GM23338 (cell line): Measurements from ENCODE around the gene DERA. TPM values are rescaled to one million over a fixed set of nuclear protein-coding genes. Genes with fewer than 3 reads are reported as not detected.

Experiments
- ATAC-seq: fragments of 200-7000 bp; cut with Tn5 transposase; 3 replicates; pipeline ENCODE4 v1.9.1; 2020
- DNase-seq: peaks from one replicate; pipeline ENCODE4 v3.0.0-alpha.2; 2015; ENCODE audit warnings: low spot score
- H2AFZ ChIP-seq: fragments of 200-600 bp; sonication (generic); 2 replicates; pipeline ENCODE4 v1.8.0; 2016; ENCODE audit warnings: antibody characterized with exemption, mild to moderate bottlenecking, moderate library complexity
- H3F3A ChIP-seq: fragments of 200-600 bp; sonication (generic); replicated peaks from 2 replicates; pipeline ENCODE4 v1.8.0; 2017; ENCODE audit warnings: antibody characterized with exemption, mixed run types, low read depth
- H3K27ac ChIP-seq: fragments of 200-600 bp; sonication (generic); 2 replicates; pipeline ENCODE4 v1.6.1; 2016; ENCODE audit warnings: low read depth
- H3K27me3 ChIP-seq: fragments of 200-600 bp; sonication (generic); 2 replicates; pipeline ENCODE4 v1.8.0; 2016; ENCODE audit warnings: mild to moderate bottlenecking, mixed run types, moderate library complexity; ENCODE audit not compliant: insufficient read depth
- H3K36me3 ChIP-seq: fragments of 200-600 bp; sonication (generic); 2 replicates; pipeline ENCODE4 v1.8.0; 2016; ENCODE audit warnings: mild to moderate bottlenecking; ENCODE audit not compliant: insufficient read depth
- H3K4me1 ChIP-seq: fragments of 200-600 bp; sonication (generic); 2 replicates; pipeline ENCODE4 v1.8.0; 2016; ENCODE audit warnings: mild to moderate bottlenecking, moderate library complexity; ENCODE audit not compliant: insufficient read depth
- H3K4me2 ChIP-seq: fragments of 200-600 bp; sonication (generic); 2 replicates; pipeline ENCODE4 v1.7.1; 2017; ENCODE audit warnings: mixed run types
- H3K4me3 ChIP-seq: fragments of 200-600 bp; sonication (generic); 2 replicates; pipeline ENCODE4 v1.6.1; 2016; ENCODE audit warnings: mixed run types
- H3K79me2 ChIP-seq: fragments of 200-600 bp; sonication (generic); replicated peaks from 2 replicates; pipeline ENCODE4 v1.8.0; 2017; ENCODE audit warnings: mild to moderate bottlenecking; ENCODE audit not compliant: insufficient read depth
- H3K9me2 ChIP-seq: fragments of 200-600 bp; sonication (generic); 2 replicates; pipeline ENCODE4 v1.8.0; 2017; ENCODE audit not compliant: insufficient read depth
- H4K20me1 ChIP-seq: fragments of 200-600 bp; sonication (generic); replicated peaks from 2 replicates; pipeline ENCODE4 v1.8.0; 2017; ENCODE audit warnings: mild to moderate bottlenecking; ENCODE audit not compliant: insufficient read depth
- H3K27ac Mint-ChIP-seq: 2 replicates; pipeline ENCODE4 v1.8.0; 2020; ENCODE audit warnings: inconsistent platforms, mild to moderate bottlenecking, moderate library complexity, mixed read lengths
- H3K27me3 Mint-ChIP-seq: 3 replicates; pipeline ENCODE4 v1.8.0; 2022; ENCODE audit warnings: low read depth, mild to moderate bottlenecking, moderate library complexity, mixed read lengths, inconsistent platforms; ENCODE audit not compliant: insufficient read depth, poor library complexity
- H3K36me3 Mint-ChIP-seq: 3 replicates; pipeline ENCODE4 v1.8.0; 2021; ENCODE audit warnings: low read depth, mild to moderate bottlenecking, inconsistent platforms, moderate library complexity, mixed read lengths
- H3K4me1 Mint-ChIP-seq: 3 replicates; pipeline ENCODE4 v1.8.0; 2020; ENCODE audit warnings: mild to moderate bottlenecking, inconsistent platforms, mixed read lengths
- H3K4me3 Mint-ChIP-seq: 3 replicates; pipeline ENCODE4 v1.8.0; 2021; ENCODE audit warnings: moderate library complexity, mild to moderate bottlenecking, inconsistent platforms, mixed read lengths
- H3K9me3 Mint-ChIP-seq: 3 replicates; pipeline ENCODE4 v1.8.0; 2020; ENCODE audit warnings: moderate library complexity, mild to moderate bottlenecking, inconsistent platforms, mixed read lengths
- CREB1 ChIP-seq: fragments of 250-450 bp; sonication (Bioruptor Pico); IDR thresholded peaks from 2 replicates; pipeline ENCODE4 v1.5.0; 2020; ENCODE audit warnings: low read depth, mild to moderate bottlenecking, moderate library complexity
- EZH2 ChIP-seq: fragments of 200-600 bp; sonication (generic); IDR thresholded peaks from one replicate; pipeline ENCODE4 v1.8.0; 2017; ENCODE audit warnings: antibody characterized with exemption, mild to moderate bottlenecking, low read depth; ENCODE audit not compliant: unreplicated experiment
- EZH2phosphoT487 ChIP-seq: fragments of 200-600 bp; sonication (generic); IDR thresholded peaks from one replicate; pipeline ENCODE4 v1.8.1; 2018; ENCODE audit warnings: antibody characterized with exemption; ENCODE audit not compliant: unreplicated experiment
- JUNB ChIP-seq: IDR thresholded peaks from one replicate; pipeline ENCODE4 v1.6.1; 2016; ENCODE audit warnings: antibody characterized with exemption; ENCODE audit not compliant: unreplicated experiment
- NANOG ChIP-seq: IDR thresholded peaks from 2 replicates; pipeline ENCODE4 v1.6.1; 2016; ENCODE audit warnings: antibody characterized with exemption, borderline replicate concordance
- POLR2AphosphoS5 ChIP-seq: IDR thresholded peaks from 2 replicates; pipeline ENCODE4 v1.6.1; 2016; ENCODE audit warnings: antibody characterized with exemption, low read depth
- REST ChIP-seq: IDR thresholded peaks from one replicate; pipeline ENCODE4 v1.6.1; 2018; ENCODE audit warnings: antibody characterized with exemption; ENCODE audit not compliant: unreplicated experiment
- STAT1 ChIP-seq: IDR thresholded peaks from one replicate; pipeline ENCODE4 v1.6.1; 2016; ENCODE audit warnings: antibody characterized with exemption; ENCODE audit not compliant: unreplicated experiment
- ZNF114 ChIP-seq: fragments of 250-450 bp; sonication (Bioruptor Pico); IDR thresholded peaks from 2 replicates; pipeline ENCODE4 v1.5.0; 2020; ENCODE audit warnings: mild to moderate bottlenecking, moderate library complexity
- ZNF331 ChIP-seq: fragments of 250-450 bp; sonication (Bioruptor Pico); IDR thresholded peaks from 2 replicates; pipeline ENCODE4 v1.5.0; 2020; ENCODE audit warnings: low read depth, mild to moderate bottlenecking, moderate library complexity
- ZNF462 ChIP-seq: fragments of 250-450 bp; sonication (Bioruptor Pico); IDR thresholded peaks from 2 replicates; pipeline ENCODE4 v1.5.0; 2020; ENCODE audit warnings: mild to moderate bottlenecking, moderate library complexity
- polyA plus RNA-seq: library from polyadenylated mRNA; unstranded; fragments of >200 nt; fragmentation: Nextera tagmentation; extraction: Ambion mirVana; gene quantifications from 2 replicates; pipeline ENCODE4 v1.2.1, GENCODE V29; 2016
- total RNA-seq: library from RNA; depleted of rRNA; stranded (reverse); fragments of >200 nt; shearing (Covaris generic); gene quantifications from 2 replicates; pipeline ENCODE4 v1.2.3, GENCODE V29; 2014
- TF ChIP-seq, protein P1 (sequence below): IDR thresholded peaks from 2 replicates; pipeline ENCODE4 v1.6.1; 2016; ENCODE audit warnings: antibody characterized with exemption
- TF ChIP-seq, protein P2 (sequence below), 2 experiments: fragments of 200-600 bp in 1 of 2; sonication (generic) in 1 of 2; conservative IDR thresholded peaks; 2 replicates each; pipeline versions ENCODE4 v1.5.1 to v1.6.1; 2016 to 2017; ENCODE audit warnings: antibody characterized with exemption in 2 of 2, low read depth in 2 of 2, mild to moderate bottlenecking in 2 of 2, moderate library complexity in 1 of 2

The DERA gene
- total and polyA plus RNA-seq, 2 experiments from 2014 or later, result 20.4 to 27.3 TPM

GRCh38 chr12:16006752-16007151, 95.6 kb downstream of the DERA start:
- no peak for TF ChIP-seq EZH2phosphoT487
- TF ChIP-seq REST, result no peak
- TF ChIP-seq JUNB, result no peak
- TF ChIP-seq POLR2AphosphoS5, result no peak
- TF ChIP-seq CREB1 (CRISPR knock-in tag), result no peak
- TF ChIP-seq ZNF462 (CRISPR knock-in tag), result no peak
- TF ChIP-seq, protein P1, sequence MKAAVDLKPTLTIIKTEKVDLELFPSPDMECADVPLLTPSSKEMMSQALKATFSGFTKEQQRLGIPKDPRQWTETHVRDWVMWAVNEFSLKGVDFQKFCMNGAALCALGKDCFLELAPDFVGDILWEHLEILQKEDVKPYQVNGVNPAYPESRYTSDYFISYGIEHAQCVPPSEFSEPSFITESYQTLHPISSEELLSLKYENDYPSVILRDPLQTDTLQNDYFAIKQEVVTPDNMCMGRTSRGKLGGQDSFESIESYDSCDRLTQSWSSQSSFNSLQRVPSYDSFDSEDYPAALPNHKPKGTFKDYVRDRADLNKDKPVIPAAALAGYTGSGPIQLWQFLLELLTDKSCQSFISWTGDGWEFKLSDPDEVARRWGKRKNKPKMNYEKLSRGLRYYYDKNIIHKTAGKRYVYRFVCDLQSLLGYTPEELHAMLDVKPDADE, result no peak
- TF ChIP-seq NANOG, result no peak
- TF ChIP-seq STAT1, result no peak
- TF ChIP-seq EZH2, result no peak
- no peak for TF ChIP-seq ZNF114
- TF ChIP-seq ZNF331 (CRISPR knock-in tag), result no peak
- TF ChIP-seq, protein P2, sequence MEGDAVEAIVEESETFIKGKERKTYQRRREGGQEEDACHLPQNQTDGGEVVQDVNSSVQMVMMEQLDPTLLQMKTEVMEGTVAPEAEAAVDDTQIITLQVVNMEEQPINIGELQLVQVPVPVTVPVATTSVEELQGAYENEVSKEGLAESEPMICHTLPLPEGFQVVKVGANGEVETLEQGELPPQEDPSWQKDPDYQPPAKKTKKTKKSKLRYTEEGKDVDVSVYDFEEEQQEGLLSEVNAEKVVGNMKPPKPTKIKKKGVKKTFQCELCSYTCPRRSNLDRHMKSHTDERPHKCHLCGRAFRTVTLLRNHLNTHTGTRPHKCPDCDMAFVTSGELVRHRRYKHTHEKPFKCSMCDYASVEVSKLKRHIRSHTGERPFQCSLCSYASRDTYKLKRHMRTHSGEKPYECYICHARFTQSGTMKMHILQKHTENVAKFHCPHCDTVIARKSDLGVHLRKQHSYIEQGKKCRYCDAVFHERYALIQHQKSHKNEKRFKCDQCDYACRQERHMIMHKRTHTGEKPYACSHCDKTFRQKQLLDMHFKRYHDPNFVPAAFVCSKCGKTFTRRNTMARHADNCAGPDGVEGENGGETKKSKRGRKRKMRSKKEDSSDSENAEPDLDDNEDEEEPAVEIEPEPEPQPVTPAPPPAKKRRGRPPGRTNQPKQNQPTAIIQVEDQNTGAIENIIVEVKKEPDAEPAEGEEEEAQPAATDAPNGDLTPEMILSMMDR (conservative IDR thresholded peaks at IDR 0.05; ENCODE audit: low read depth in 2 of 2), result no peak
- H3K27ac ChIP-seq, result no peak overlapping the region
- no peak for ATAC-seq

More at GRCh38 chr12:16006752-16007151, 95.6 kb downstream of the DERA start:
- H3K4me1 ChIP-seq, result no peaks in the 10 kb centered on the region
- Mint-ChIP-seq H3K27me3 (peaks cover 8% of the 10 kb centered on the region), H3K9me3 (no peaks in the 10 kb centered on the region), H3K4me3 (no peak overlapping the region), H3K4me1 (no peaks in the 10 kb centered on the region), H3K27ac (no peak overlapping the region), H3K36me3 (no peaks in the 10 kb centered on the region)
- no peaks in the 10 kb centered on the region for H3K27me3 ChIP-seq
- H3F3A ChIP-seq, result no peaks in the 10 kb centered on the region
- H2AFZ ChIP-seq, result no peak overlapping the region
- peaks cover 4% of the 10 kb centered on the region; the same call in 1 of the 2 replicates for H3K9me2 ChIP-seq
- H3K4me2 ChIP-seq, result no peak overlapping the region
- H3K79me2 ChIP-seq, result no peaks in the 10 kb centered on the region
- DNase-seq, result no peak
- no peaks in the 10 kb centered on the region for H3K36me3 ChIP-seq
- H4K20me1 ChIP-seq, result no peaks in the 10 kb centered on the region
- H3K4me3 ChIP-seq, result no peak overlapping the region
